Activated CD8-positive, alpha-beta memory T cell treated with anti-CD3 and anti-CD28 coated beads for 4 hours (primary cell): Measurements from ENCODE around the gene PNPLA7.

ENCODE experiments used
- DNase-seq, 2 donors: peaks; one replicate each; pipeline ENCODE4 v3.0.0-alpha.2; 2020; ENCODE audit warnings: low read depth in 2 of 2

The PNPLA7 gene

GRCh38 chr9:137496601-137497375, 53.4 kb downstream of the PNPLA7 start:
- no peak for DNase-seq

DNA sequence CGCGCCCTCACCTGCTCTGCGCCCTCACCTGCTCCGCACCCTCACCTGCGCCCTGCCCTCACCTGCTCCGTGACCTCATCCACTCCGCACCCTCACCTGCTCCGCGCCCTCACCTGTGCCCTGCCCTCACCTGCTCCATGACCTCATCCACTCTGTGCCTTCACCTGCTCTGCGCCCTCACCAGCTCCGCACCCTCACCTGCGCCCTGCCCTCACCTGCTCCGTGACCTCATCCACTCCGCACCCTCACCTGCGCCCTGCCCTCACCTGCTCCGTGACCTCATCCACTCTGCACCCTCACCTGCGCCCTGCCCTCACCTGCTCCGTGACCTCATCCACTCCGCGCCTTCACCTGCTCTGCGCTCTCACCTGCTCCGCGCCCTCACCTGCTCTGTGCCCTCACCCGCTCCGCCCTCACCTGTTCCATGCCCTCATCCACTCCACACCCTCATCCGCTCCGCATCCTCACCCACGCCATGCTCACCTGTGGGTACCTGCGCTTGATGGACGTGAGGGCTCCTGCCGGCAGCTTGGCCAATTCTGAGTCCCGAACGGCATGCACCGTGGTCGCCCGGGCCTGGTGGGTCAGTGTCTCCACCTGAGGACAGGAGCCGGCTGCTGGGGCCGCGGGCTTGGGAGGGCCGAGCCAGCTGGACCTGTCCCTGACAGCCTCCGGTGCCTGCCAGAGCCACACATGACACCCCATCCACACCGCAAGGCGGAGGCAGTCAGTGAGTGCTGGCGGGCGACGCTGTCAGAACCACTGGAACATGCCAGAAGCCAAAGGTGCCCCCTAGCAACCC, 55.5 kb downstream of the PNPLA7 start:
- no peak for DNase-seq

DNA sequence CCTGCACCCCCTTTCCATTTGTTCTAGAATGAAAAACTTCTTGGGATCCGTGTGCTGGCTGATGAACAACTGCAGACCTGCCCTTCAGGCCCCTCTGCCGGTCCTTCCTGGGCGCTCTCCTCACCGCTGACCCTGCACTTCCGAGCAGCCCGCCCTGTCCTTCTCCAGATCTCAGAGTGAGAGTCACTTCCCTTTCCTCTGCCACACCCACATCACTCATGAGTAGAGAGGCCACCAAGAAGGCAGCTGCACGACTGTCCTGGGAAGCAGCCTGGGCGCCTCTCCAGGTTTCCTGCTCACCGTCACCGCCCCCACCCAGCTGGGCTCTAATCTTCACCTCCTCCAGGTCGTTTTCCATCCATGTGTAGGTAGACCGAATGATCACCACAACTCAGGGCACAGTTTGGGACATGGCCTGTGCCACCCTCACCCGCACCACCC, 56.1 kb downstream of the PNPLA7 start:
- no peak for DNase-seq

GRCh38 chr9:137493364-137494103, 56.7 kb downstream of the PNPLA7 start:
- no peak for DNase-seq

DNA sequence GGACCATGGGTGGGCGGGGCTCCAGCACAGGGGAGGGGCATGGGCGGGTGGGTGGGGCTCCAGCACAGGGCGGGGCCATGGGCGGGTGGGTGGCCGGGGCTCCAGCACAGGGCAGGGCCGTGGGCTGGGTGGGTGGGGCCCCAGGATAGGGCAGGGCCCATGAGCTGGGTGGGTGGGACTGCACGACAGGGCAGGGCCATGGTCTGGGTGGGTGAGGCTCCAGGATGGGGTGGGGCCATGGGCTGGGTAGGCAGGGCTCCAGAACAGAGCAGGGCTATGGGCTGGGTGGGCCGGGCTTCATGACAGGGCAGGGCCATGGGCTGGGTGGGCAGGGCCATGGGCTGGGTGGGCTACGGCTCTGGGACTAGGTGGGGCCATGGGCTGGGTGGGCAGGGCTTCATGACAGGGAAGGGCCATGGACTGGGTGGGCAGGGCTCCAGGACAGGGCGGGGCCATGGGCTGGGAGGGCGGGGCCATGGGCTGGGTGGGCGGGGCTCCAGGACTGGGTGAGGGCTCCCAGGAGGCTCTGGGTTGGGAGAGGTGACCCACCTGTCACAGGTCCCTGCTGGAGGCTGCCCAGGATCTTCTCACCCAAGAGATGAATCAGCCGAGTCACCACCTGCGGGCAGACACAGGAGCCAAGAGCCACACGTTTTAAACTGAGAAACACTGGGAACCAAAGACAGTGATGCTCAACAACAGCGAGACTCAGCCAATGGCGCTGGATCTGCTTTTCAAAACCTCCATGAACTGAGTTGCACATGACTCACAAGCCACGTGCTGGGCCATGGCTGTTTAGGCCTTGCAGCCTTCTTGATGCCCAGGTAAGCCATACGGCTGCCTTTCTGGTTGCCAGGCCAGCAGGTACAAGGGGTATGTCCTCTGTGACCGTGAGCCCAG, 57.5 kb downstream of the PNPLA7 start:
- DNase-seq, result no peak

DNA sequence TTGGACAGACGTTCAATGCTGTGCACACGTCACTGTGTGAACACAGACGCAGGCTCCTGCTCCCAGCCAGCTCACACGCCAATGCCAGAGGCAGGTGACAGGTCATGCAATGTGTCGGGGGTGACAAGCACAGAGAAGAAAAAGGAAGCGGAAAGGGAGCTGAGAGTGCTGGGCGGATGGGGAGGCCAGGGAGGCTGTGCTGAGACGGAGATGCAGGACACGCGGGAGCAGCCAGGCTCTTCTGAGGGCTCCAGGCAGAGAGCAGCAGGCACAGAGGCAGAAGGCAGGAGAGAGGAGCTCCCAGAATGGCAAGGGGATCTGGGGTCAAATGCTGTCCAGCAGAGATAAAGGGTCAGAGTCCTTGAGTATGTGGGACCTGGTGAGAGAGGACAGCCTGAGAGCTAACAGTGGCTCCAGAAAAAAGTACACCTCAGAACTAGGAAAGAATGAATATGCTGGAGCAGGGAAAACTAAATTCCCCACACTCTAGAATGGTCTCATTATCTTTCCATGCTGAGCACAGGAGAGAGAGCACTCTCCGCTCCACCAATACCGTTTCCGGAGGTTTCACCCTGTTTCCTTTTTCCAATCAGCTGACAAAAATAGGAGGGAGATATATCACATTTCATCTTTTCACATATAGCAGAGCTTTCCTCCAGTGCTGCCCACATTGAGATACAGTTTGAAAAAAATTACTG, 58.3 kb downstream of the PNPLA7 start:
- DNase-seq, result no peak

GRCh38 chr9:137490532-137491186, 59.5 kb downstream of the PNPLA7 start:
- no peak for DNase-seq

- no peak for DNase-seq
Observed at GRCh38 chr9:137488906-137489305, 61.3 kb downstream of the PNPLA7 start.

DNA sequence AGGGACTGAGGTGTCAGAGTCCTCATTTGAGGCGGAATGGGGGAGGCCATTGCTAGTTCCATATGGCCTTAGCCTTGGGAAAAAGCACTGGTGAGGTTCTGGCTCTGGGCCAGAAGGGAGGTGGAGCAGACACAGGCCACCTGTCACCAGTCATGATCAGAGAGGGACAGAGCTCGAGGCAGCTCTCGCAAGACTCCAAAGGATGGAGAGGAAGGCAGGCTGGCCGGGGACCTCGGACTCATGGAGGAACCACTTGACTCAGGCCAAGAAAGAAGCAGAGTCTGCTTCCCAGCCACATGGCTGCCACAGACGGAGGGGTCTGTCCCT, 61.9 kb downstream of the PNPLA7 start:
- DNase-seq, result no peak

- DNase-seq, result no peak
Observed at GRCh38 chr9:137487454-137488326, 62.5 kb downstream of the PNPLA7 start.

GRCh38 chr9:137486545-137487453, 63.4 kb downstream of the PNPLA7 start:
- DNase-seq, result no peak

DNA sequence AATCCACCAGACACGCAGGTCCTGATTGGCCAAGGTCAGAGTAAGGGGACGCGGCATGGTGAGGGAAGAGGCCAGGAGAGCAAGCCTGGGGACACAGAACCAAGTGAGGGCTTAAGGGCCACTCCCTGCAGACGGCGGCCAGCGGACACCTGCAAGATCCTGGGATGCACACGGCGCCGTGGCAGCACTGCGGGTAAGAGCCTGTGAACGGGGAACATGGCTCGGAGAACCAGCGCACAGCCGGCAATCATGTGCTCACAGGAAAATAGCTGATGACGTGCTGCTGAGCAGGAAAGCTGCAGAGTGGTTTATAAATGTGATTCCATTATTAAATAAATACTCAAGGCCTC, 64.1 kb downstream of the PNPLA7 start:
- DNase-seq, result no peak

GRCh38 chr9:137485343-137486140, 64.7 kb downstream of the PNPLA7 start:
- DNase-seq, result no peak

DNA sequence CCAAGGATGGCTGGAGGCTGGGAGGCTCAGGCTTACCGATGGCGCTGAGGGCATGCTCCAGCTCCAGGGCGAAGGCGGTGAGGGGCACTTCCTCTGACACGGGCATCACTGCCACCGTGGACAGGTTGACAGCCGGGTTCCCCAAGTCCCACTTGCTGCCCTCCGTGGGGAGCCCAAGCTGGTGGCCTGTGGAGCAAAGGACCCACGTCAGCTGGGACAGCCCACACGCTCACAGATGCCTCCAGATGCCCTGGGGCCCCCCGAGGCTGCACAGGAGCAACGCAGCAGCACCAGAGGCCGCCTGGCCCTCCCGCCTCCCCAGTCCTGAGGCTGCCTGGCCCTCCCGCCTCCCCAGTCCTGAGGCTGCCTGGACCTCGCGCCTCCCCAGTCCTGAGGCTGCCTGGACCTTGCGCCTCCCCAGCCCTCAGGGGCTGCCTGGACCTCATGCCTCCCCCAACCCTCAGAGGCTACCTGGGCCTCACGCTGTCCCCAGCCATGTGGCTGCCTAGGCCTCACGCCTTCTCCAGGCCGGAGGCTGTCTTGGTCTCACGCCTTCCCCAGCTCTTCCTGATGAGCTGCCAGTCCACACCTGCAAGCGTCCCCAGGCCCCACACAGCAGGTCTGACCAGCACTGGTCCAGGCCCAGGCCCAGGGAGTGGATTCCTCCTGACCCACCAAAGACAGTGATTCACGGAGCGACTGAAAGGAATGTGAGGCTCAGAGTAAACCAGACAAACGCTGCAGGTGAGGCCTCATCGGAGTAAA, 65.5 kb downstream of the PNPLA7 start:
- no peak for DNase-seq

DNA sequence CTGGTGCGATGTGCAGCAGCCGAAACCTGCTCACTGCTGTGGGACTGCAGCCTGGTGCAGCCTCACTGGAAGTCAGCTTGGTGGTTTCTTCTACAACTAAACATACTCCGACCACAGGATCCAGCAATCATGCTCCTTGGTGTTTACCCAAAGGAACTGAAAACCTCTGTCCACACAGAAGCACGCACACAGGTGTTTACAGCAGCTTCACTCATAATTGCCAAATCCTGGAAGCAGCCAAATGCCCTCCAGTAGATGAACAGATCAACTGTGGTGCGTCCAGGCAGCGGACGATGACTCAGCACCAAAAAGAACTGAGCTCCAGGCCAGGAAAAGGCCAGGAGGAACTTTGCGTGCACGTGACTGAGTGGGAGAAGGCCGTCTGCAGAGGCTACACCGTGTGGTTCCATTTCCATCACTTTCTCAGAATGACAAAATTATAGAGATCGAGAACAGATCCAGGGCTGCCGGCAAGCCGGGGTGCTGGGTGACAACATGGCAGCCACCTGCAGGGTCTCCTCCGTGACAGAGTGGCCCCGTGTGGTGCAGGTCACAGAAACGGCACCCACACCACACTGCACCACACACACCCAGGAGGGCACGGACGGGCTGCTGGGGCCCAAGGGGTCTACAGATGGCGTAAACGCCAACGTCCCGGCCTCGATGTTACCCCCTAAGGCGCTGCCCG, 68.0 kb downstream of the PNPLA7 start:
- DNase-seq, result no peak
